Suprapubic skin (tissue), 4 donors: ENCODE results near the gene IAH1.

ENCODE experiments used
- CTCF ChIP-seq, 2 donors: fragments of 200-600 bp in 1 of 2; fragments of 450-650 bp in 1 of 2; sonication (generic) in 1 of 2; IDR thresholded peaks; one replicate each; pipeline ENCODE4 v1.5.1; 2016 to 2019; ENCODE audit warnings: antibody characterized with exemption in 2 of 2, mild to moderate bottlenecking in 1 of 2, moderate library complexity in 1 of 2
- POLR2A ChIP-seq, 2 donors: fragments of 450-650 bp; IDR thresholded peaks; one replicate each; pipeline ENCODE4 v1.6.1; 2017; ENCODE audit warnings: antibody characterized with exemption in 2 of 2, mild to moderate bottlenecking in 2 of 2, moderate library complexity in 2 of 2
- POLR2AphosphoS5 ChIP-seq, 3 donors: sonication (generic); formaldehyde crosslinking; IDR thresholded peaks; one replicate each; pipeline ENCODE4 v1.6.1; 2017; ENCODE audit warnings: antibody characterized with exemption in 3 of 3

GRCh38 chr2:9441556-9441955, 32.8 kb upstream of the IAH1 start:
- TF ChIP-seq POLR2AphosphoS5 (IDR thresholded peaks at IDR 0.05) (no peak), POLR2A (IDR thresholded peaks at IDR 0.05) (no peak), CTCF (IDR thresholded peaks at IDR 0.05) (no peak)
